OCI-LY1 (cell line): ENCODE measurements around the gene MINDY4.

Source experiments
- H2AFZ ChIP-seq: fragments of 200-600 bp; sonication (generic), shearing (Covaris generic); 2 replicates; pipeline ENCODE4 v1.6.0; 2014; ENCODE audit warnings: antibody characterized with exemption, mild to moderate bottlenecking, low read length
- H3F3A ChIP-seq: fragments of 200-600 bp; sonication (generic), shearing (Covaris generic); 2 replicates; pipeline ENCODE4 v1.6.0; 2014; ENCODE audit warnings: mild to moderate bottlenecking, antibody characterized with exemption, low read length, moderate library complexity; ENCODE audit not compliant: insufficient read depth
- H3K27ac ChIP-seq: fragments of 200-600 bp; sonication (generic); 2 replicates; pipeline ENCODE4 v1.5.1; 2014; ENCODE audit warnings: low read length, mixed run types, mild to moderate bottlenecking, low read depth; ENCODE audit not compliant: poor library complexity, severe bottlenecking
- H3K27me3 ChIP-seq: fragments of 200-600 bp; sonication (generic); 2 replicates; pipeline ENCODE4 v1.6.0; 2014; ENCODE audit warnings: antibody characterized with exemption, mild to moderate bottlenecking, low read length, moderate library complexity; ENCODE audit not compliant: insufficient read depth
- H3K36me3 ChIP-seq: fragments of 200-600 bp; sonication (generic); 2 replicates; pipeline ENCODE4 v1.6.1; 2014; ENCODE audit warnings: mild to moderate bottlenecking, antibody characterized with exemption, low read length, moderate library complexity, mixed read lengths; ENCODE audit not compliant: insufficient read depth
- H3K4me1 ChIP-seq: fragments of 200-600 bp; sonication (generic); 2 replicates; pipeline ENCODE4 v1.5.1; 2014; ENCODE audit warnings: mild to moderate bottlenecking, low read length, moderate library complexity; ENCODE audit not compliant: insufficient read depth, severe bottlenecking
- H3K4me2 ChIP-seq: fragments of 200-600 bp; sonication (generic), shearing (Covaris generic); 2 replicates; pipeline ENCODE4 v1.6.1; 2014; ENCODE audit warnings: low read length
- H3K4me3 ChIP-seq: fragments of 200-600 bp; sonication (generic); 2 replicates; pipeline ENCODE4 v1.5.1; 2014; ENCODE audit warnings: low read length, low read depth, mild to moderate bottlenecking, mixed read lengths; ENCODE audit not compliant: poor library complexity, severe bottlenecking
- H3K79me2 ChIP-seq: fragments of 200-600 bp; shearing (Covaris generic); 2 replicates; pipeline ENCODE4 v1.6.1; 2016; ENCODE audit warnings: mixed run types, low read length, mixed read lengths; ENCODE audit not compliant: insufficient read depth
- H3K9ac ChIP-seq: fragments of 200-600 bp; sonication (generic), shearing (Covaris generic); 2 replicates; pipeline ENCODE4 v1.6.1; 2014; ENCODE audit warnings: mild to moderate bottlenecking, low read length, mixed read lengths
- H3K9me2 ChIP-seq: fragments of 200-600 bp; sonication (generic), shearing (Covaris generic); 2 replicates; pipeline ENCODE4 v1.6.1; 2014; ENCODE audit warnings: low read depth, mild to moderate bottlenecking, low read length, mixed read lengths
- H3K9me3 ChIP-seq: fragments of 200-600 bp; shearing (Covaris generic); 2 replicates; pipeline ENCODE4 v1.6.1; 2014; ENCODE audit warnings: low read length, mixed read lengths
- H4K20me1 ChIP-seq: fragments of 200-600 bp; sonication (generic), shearing (Covaris generic); 2 replicates; pipeline ENCODE4 v1.6.0; 2016; ENCODE audit warnings: mild to moderate bottlenecking, low read length; ENCODE audit not compliant: insufficient read depth
- EZH2 ChIP-seq: fragments of 200-600 bp; sonication (generic), shearing (Covaris generic); IDR thresholded peaks from 2 replicates; pipeline ENCODE4 v1.8.0; 2017; ENCODE audit warnings: borderline replicate concordance, mixed run types, mild to moderate bottlenecking, antibody characterized with exemption, low read length, moderate library complexity, mixed read lengths
- TF ChIP-seq, protein P1 (sequence below): fragments of 200-600 bp; sonication (generic), shearing (Covaris generic); IDR thresholded peaks from 2 replicates; pipeline ENCODE4 v1.5.1; 2017; ENCODE audit warnings: mild to moderate bottlenecking, antibody characterized with exemption, low read length, moderate library complexity, mixed read lengths

The MINDY4 gene

GRCh38 chr7:30796105-30796869 lies 25.1 kb downstream of the MINDY4 start:
- Histone ChIP-seq H3K79me2 (no peaks in the 10 kb centered on the region), H2AFZ (no peak overlapping the region), H3K4me1 (no peaks in the 10 kb centered on the region), H3K36me3 (no peaks in the 10 kb centered on the region), H3K4me2 (no peak overlapping the region), H3K9ac (no peak overlapping the region), H3K9me3 (no peaks in the 10 kb centered on the region), H3K27ac (no peak overlapping the region), H4K20me1 (no peaks in the 10 kb centered on the region), H3K4me3 (no peak overlapping the region), H3K27me3 (no peaks in the 10 kb centered on the region), H3K9me2 (no peaks in the 10 kb centered on the region), H3F3A (no peaks in the 10 kb centered on the region)
- TF ChIP-seq EZH2 = no peak
- TF ChIP-seq, protein P1, sequence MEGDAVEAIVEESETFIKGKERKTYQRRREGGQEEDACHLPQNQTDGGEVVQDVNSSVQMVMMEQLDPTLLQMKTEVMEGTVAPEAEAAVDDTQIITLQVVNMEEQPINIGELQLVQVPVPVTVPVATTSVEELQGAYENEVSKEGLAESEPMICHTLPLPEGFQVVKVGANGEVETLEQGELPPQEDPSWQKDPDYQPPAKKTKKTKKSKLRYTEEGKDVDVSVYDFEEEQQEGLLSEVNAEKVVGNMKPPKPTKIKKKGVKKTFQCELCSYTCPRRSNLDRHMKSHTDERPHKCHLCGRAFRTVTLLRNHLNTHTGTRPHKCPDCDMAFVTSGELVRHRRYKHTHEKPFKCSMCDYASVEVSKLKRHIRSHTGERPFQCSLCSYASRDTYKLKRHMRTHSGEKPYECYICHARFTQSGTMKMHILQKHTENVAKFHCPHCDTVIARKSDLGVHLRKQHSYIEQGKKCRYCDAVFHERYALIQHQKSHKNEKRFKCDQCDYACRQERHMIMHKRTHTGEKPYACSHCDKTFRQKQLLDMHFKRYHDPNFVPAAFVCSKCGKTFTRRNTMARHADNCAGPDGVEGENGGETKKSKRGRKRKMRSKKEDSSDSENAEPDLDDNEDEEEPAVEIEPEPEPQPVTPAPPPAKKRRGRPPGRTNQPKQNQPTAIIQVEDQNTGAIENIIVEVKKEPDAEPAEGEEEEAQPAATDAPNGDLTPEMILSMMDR = no peak

DNA sequence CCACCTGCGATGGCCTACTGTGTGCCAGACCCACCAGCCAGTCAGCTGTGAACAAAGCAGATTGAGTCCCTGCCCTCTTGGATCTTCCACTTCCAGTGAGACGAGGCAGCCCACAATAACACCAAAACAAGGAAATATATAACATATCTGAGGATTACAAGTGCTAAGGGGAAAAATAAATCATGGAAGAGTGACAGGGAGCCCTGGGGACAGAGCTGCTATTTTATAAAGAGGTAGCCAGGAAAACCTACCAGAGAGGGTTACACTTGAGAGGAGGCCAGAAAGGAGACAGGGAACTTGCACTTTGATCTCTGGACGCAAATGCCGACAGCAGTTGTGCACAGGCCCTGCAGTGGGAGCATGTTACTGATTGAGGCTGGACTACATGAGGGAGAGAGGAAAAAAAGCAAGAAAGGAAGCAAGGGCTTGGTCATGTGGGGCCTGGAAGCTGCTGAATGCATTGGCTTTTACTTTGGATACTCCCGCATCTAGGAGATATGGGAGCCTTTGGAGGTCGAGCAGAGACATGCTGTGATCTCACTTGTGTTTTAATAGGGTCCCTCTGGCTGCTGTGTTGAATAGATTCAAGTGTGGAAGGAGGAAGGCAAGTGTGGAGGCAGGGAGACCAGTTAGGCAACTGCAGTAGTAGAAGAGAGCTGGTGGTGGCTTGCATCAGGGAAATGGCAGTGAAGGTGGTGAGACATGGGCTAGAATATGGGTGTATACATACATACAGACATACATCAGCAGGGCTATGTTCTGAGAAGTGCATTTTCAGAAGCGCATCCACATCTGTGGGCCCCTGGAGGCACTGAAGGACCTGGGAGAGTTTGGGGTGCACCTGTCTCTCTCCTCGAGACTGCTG lies 26.2 kb downstream of the MINDY4 start:
- Histone ChIP-seq H4K20me1 (no peaks in the 10 kb centered on the region), H2AFZ (no peak overlapping the region), H3F3A (no peaks in the 10 kb centered on the region), H3K4me2 (no peak overlapping the region), H3K79me2 (no peaks in the 10 kb centered on the region), H3K4me3 (no peak overlapping the region), H3K9me2 (no peaks in the 10 kb centered on the region), H3K4me1 (no peaks in the 10 kb centered on the region), H3K27me3 (no peaks in the 10 kb centered on the region), H3K27ac (no peak overlapping the region), H3K9ac (no peak overlapping the region), H3K36me3 (no peaks in the 10 kb centered on the region), H3K9me3 (no peaks in the 10 kb centered on the region)
- TF ChIP-seq, protein P1 = no peak
- no peak for TF ChIP-seq EZH2

DNA sequence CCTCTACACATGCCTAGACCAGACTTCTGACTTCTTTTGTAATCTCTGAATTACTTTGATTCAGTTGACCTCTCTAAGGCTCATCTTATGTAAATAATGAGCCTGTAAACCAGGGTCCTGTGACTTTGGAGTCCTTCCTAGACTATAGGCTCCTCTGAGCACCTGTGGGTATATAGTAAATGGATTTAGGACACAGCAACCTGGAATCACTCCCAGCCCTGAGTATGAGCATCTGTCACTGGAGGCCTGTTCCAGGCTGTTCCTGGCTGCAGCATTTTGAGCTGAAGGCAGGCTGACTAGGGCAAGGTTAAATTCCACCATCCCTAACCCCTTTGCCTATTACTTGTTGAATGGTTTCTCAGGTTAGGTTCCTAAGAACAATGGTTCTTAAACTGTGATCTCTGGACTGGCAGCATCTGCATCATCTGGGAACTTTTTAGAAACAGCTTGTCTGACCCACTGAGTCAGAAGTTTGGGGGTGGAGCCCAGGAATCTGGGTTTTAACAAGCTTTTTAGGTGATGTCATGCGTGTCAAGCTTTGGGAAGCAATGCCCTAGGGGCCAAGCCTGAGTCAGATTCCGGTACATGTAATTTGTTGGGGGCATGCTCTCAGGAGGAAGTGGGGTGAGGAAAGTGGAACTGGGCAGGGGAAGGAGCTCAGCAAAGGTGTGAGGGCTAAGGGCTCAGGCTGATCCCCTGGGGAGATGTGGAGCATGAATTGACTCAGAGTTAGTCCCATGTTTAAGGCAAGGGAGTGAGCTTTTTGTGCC lies 28.2 kb downstream of the MINDY4 start:
- no peaks in the 10 kb centered on the region for H3K4me1 ChIP-seq
- H3K4me2 ChIP-seq = no peak overlapping the region
- H3K9ac ChIP-seq = no peak overlapping the region
- H2AFZ ChIP-seq = no peak overlapping the region
- H3K27me3 ChIP-seq = no peaks in the 10 kb centered on the region
- no peaks in the 10 kb centered on the region for H3F3A ChIP-seq
- no peaks in the 10 kb centered on the region for H3K36me3 ChIP-seq
- no peaks in the 10 kb centered on the region for H4K20me1 ChIP-seq
- no peaks in the 10 kb centered on the region for H3K79me2 ChIP-seq
- H3K9me3 ChIP-seq = no peaks in the 10 kb centered on the region
- no peak overlapping the region for H3K27ac ChIP-seq
- no peak overlapping the region for H3K4me3 ChIP-seq
- H3K9me2 ChIP-seq = no peaks in the 10 kb centered on the region
- no peak for TF ChIP-seq EZH2
- TF ChIP-seq, protein P1 = no peak
